OCI-LY3 (cell line): ENCODE results near the gene MGRN1.

Experiments
- CTCF ChIP-seq: fragments of 200-600, 300-600 bp; sonication (generic); IDR thresholded peaks from 2 replicates; pipeline ENCODE4 v1.5.1; 2014; ENCODE audit warnings: antibody characterized with exemption, low read length, low read depth
- EZH2phosphoT487 ChIP-seq: fragments of 200-600 bp; shearing (Covaris generic); IDR thresholded peaks from 2 replicates; pipeline ENCODE4 v1.6.1; 2018; ENCODE audit warnings: antibody characterized with exemption, mixed run types, low read depth

- TF ChIP-seq CTCF (no peak), EZH2phosphoT487 (no peak)
Measured at GRCh38 chr16:4654011-4654963, 29.7 kb downstream of the MGRN1 start.
